HepG2 (cell line): ENCODE results near the gene MAP3K3. TPM values are rescaled to one million over a fixed set of nuclear protein-coding genes. Genes with fewer than 3 reads are reported as not detected.

Experiments used
- EZH2 ChIP-seq: conservative IDR thresholded peaks from 2 replicates; pipeline ENCODE4 v1.6.1; 2012; ENCODE audit warnings: mild to moderate bottlenecking, low read depth, low read length, moderate library complexity
- JUNB ChIP-seq: sonication (generic); formaldehyde crosslinking; IDR thresholded peaks from 2 replicates; pipeline ENCODE4 v1.8.0; 2022; ENCODE audit warnings: missing genetic modification reagents, mild to moderate bottlenecking, borderline replicate concordance
- PHB2 ChIP-seq: fragments of 450-650 bp; IDR thresholded peaks from 2 replicates; pipeline ENCODE4 v1.6.1; 2018; ENCODE audit not compliant: partially characterized antibody
- PPARG ChIP-seq: conservative IDR thresholded peaks from 2 replicates; pipeline ENCODE4 v1.6.1; 2016; ENCODE audit warnings: missing biosample characterization, missing genetic modification reagents
- REL ChIP-seq: sonication (generic); formaldehyde crosslinking; conservative IDR thresholded peaks from 2 replicates; pipeline ENCODE4 v1.8.0; 2022; ENCODE audit warnings: mild to moderate bottlenecking, missing genetic modification reagents, moderate library complexity
- TBL1XR1 ChIP-seq: fragments of 150-350 bp; IDR thresholded peaks from 2 replicates; pipeline ENCODE4 v1.6.1; 2014; ENCODE audit warnings: borderline replicate concordance, low read length; ENCODE audit not compliant: partially characterized antibody
- TBX2 ChIP-seq: sonication (generic); formaldehyde crosslinking; IDR thresholded peaks from 2 replicates; pipeline ENCODE4 v1.5.0; 2020; ENCODE audit warnings: missing genetic modification reagents, mild to moderate bottlenecking, borderline replicate concordance
- polyA plus RNA-seq, 8 experiments: library from polyadenylated mRNA; depleted of rRNA in 3 of 8; stranded (reverse) in 7 of 8; unstranded in 1 of 8; fragments of >200 nt; fragmentation: Illumina TruSeq in 4 of 8; extraction: Trizol in 4 of 8; gene quantifications; 2 replicates each; pipeline versions ENCODE4 v1.2.1 to v1.2.3, GENCODE V29; 2011 to 2016; ENCODE audit warnings: low read depth in 4 of 8, missing spikeins in 1 of 8, mixed read lengths in 1 of 8; ENCODE audit not compliant: insufficient read depth in 1 of 8
- total RNA-seq, 5 experiments: library from RNA; depleted of rRNA; stranded (reverse); fragments of >200 nt; fragmentation: Illumina TruSeq; extraction: Trizol; gene quantifications; 2 replicates each; pipeline ENCODE4 v1.2.3, GENCODE V29; 2016; ENCODE audit warnings: low read depth in 1 of 5
- TF ChIP-seq, protein P1 (sequence below): sonication (generic); formaldehyde crosslinking; IDR thresholded peaks from 2 replicates; pipeline ENCODE4 v1.4.0; 2020; ENCODE audit warnings: missing genetic modification reagents
- TF ChIP-seq, protein P2 (sequence below): sonication (generic); formaldehyde crosslinking; IDR thresholded peaks from 2 replicates; pipeline ENCODE4 v1.4.0; 2020; ENCODE audit warnings: mild to moderate bottlenecking, missing genetic modification reagents
- TF ChIP-seq, protein P3 (sequence below): sonication (generic); formaldehyde crosslinking; IDR thresholded peaks from 2 replicates; pipeline ENCODE4 v1.8.1; 2023; ENCODE audit warnings: missing genetic modification reagents, inconsistent platforms, borderline replicate concordance
- TF ChIP-seq, protein P4 (sequence below): sonication (generic); formaldehyde crosslinking; IDR thresholded peaks from 2 replicates; pipeline ENCODE4 v1.8.0; 2022; ENCODE audit warnings: mild to moderate bottlenecking, missing genetic modification reagents, borderline replicate concordance
- TF ChIP-seq, protein P5 (sequence below): sonication (generic); formaldehyde crosslinking; IDR thresholded peaks from 2 replicates; pipeline ENCODE4 v1.5.1; 2020; ENCODE audit warnings: missing genetic modification reagents, mild to moderate bottlenecking, borderline replicate concordance
- TF ChIP-seq, protein P6 (sequence below): IDR thresholded peaks from 2 replicates; pipeline ENCODE4 v1.6.1; 2016
- TF ChIP-seq, protein P7 (sequence below): sonication (generic); formaldehyde crosslinking; IDR thresholded peaks from 2 replicates; pipeline ENCODE4 v1.4.0; 2020; ENCODE audit warnings: missing genetic modification reagents

Gene MAP3K3
- total and polyA plus RNA-seq, 2 of the 13 experiments (the other 11 are each of a cell fraction or from before 2014, with no cell fraction given) = 17.7 to 21.8 TPM

DNA sequence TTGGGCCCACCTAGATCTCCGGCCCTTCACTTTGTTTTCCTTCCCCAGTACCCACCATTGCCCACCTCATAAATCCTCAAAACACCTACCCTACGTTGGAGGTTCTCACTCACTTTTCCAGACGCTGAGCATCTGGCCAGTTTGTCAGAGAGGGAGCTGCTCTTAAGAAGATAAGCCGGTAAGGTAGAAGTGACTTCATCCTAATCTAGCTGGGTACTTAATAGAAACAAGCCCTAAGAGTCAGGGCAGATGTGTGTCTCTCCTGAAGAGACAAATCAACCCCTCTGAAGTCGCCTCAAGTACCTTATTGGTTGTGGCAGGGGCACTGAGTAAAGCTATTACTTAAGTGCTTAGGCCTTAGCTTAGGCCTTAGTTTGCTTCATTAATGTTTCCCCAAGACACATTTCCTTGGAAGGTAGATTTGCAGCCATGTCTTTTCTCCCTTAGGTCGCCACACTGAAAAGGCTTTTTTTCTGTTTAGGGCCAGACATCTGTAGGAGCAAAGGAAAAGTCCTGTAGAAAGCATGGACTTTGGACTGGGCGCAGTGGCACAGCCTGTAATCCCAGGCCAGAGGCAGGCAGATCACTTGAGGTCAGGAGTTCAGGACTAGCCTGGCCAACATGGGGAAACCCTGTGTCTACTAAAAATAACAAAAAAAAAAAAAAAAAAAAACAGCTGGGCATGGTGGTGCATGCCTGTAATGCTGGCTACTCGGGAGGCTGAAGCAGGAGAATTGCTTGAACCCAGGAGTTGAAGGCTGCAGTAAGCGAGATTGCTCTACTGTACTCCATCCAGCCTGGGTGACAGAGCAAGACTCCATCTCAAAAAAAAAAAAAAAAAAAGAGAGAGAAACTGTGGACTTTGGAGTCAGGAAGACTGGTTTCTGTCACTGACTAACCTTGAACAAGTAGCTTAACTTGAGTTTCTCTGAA, 20.5 kb upstream of the MAP3K3 start (continued):
- TF ChIP-seq, protein P1, sequence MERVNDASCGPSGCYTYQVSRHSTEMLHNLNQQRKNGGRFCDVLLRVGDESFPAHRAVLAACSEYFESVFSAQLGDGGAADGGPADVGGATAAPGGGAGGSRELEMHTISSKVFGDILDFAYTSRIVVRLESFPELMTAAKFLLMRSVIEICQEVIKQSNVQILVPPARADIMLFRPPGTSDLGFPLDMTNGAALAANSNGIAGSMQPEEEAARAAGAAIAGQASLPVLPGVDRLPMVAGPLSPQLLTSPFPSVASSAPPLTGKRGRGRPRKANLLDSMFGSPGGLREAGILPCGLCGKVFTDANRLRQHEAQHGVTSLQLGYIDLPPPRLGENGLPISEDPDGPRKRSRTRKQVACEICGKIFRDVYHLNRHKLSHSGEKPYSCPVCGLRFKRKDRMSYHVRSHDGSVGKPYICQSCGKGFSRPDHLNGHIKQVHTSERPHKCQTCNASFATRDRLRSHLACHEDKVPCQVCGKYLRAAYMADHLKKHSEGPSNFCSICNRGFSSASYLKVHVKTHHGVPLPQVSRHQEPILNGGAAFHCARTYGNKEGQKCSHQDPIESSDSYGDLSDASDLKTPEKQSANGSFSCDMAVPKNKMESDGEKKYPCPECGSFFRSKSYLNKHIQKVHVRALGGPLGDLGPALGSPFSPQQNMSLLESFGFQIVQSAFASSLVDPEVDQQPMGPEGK = no peak
- TF ChIP-seq, protein P2, sequence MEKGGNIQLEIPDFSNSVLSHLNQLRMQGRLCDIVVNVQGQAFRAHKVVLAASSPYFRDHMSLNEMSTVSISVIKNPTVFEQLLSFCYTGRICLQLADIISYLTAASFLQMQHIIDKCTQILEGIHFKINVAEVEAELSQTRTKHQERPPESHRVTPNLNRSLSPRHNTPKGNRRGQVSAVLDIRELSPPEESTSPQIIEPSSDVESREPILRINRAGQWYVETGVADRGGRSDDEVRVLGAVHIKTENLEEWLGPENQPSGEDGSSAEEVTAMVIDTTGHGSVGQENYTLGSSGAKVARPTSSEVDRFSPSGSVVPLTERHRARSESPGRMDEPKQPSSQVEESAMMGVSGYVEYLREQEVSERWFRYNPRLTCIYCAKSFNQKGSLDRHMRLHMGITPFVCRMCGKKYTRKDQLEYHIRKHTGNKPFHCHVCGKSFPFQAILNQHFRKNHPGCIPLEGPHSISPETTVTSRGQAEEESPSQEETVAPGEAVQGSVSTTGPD (CRISPR knock-in tag) = no peak
- TF ChIP-seq, protein P3, sequence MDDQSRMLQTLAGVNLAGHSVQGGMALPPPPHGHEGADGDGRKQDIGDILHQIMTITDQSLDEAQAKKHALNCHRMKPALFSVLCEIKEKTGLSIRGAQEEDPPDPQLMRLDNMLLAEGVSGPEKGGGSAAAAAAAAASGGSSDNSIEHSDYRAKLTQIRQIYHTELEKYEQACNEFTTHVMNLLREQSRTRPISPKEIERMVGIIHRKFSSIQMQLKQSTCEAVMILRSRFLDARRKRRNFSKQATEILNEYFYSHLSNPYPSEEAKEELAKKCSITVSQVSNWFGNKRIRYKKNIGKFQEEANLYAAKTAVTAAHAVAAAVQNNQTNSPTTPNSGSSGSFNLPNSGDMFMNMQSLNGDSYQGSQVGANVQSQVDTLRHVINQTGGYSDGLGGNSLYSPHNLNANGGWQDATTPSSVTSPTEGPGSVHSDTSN = no peak
- TF ChIP-seq JUNB (no peak), TBX2 (CRISPR knock-in tag) (no peak), PHB2 (no peak), TBL1XR1 (no peak), EZH2 (no peak), PPARG (CRISPR knock-in tag) (no peak), REL (no peak)
- TF ChIP-seq, protein P4, sequence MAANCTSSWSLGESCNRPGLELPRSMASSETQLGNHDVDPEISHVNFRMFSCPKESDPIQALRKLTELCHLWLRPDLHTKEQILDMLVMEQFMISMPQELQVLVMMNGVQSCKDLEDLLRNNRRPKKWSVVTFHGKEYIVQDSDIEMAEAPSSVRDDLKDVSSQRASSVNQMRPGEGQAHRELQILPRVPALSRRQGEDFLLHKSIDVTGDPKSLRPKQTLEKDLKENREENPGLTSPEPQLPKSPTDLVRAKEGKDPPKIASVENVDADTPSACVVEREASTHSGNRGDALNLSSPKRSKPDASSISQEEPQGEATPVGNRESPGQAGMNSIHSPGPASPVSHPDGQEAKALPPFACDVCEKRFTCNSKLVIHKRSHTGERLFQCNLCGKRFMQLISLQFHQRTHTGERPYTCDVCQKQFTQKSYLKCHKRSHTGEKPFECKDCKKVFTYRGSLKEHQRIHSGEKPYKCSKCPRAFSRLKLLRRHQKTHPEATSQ = no peak
- TF ChIP-seq, protein P5, sequence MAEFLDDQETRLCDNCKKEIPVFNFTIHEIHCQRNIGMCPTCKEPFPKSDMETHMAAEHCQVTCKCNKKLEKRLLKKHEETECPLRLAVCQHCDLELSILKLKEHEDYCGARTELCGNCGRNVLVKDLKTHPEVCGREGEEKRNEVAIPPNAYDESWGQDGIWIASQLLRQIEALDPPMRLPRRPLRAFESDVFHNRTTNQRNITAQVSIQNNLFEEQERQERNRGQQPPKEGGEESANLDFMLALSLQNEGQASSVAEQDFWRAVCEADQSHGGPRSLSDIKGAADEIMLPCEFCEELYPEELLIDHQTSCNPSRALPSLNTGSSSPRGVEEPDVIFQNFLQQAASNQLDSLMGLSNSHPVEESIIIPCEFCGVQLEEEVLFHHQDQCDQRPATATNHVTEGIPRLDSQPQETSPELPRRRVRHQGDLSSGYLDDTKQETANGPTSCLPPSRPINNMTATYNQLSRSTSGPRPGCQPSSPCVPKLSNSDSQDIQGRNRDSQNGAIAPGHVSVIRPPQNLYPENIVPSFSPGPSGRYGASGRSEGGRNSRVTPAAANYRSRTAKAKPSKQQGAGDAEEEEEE = no peak
- TF ChIP-seq, protein P6, sequence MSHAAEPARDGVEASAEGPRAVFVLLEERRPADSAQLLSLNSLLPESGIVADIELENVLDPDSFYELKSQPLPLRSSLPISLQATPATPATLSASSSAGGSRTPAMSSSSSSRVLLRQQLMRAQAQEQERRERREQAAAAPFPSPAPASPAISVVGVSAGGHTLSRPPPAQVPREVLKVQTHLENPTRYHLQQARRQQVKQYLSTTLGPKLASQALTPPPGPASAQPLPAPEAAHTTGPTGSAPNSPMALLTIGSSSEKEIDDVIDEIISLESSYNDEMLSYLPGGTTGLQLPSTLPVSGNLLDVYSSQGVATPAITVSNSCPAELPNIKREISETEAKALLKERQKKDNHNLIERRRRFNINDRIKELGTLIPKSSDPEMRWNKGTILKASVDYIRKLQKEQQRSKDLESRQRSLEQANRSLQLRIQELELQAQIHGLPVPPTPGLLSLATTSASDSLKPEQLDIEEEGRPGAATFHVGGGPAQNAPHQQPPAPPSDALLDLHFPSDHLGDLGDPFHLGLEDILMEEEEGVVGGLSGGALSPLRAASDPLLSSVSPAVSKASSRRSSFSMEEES (CRISPR knock-in tag) = no peak
- TF ChIP-seq, protein P7, sequence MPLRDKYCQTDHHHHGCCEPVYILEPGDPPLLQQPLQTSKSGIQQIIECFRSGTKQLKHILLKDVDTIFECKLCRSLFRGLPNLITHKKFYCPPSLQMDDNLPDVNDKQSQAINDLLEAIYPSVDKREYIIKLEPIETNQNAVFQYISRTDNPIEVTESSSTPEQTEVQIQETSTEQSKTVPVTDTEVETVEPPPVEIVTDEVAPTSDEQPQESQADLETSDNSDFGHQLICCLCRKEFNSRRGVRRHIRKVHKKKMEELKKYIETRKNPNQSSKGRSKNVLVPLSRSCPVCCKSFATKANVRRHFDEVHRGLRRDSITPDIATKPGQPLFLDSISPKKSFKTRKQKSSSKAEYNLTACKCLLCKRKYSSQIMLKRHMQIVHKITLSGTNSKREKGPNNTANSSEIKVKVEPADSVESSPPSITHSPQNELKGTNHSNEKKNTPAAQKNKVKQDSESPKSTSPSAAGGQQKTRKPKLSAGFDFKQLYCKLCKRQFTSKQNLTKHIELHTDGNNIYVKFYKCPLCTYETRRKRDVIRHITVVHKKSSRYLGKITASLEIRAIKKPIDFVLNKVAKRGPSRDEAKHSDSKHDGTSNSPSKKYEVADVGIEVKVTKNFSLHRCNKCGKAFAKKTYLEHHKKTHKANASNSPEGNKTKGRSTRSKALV (CRISPR knock-in tag) = 0 out of 2 replicates have a peak, but pooled peaks have one; percentile 2
